ENCODE measurements around the gene ACSBG1. TPM values are rescaled to one million over a fixed set of nuclear protein-coding genes. Genes with fewer than 3 reads are reported as not detected.

ACSBG1 gene
- total RNA-seq, 2 donors from 2014 or later = 0.58 to 0.59 TPM

DNA sequence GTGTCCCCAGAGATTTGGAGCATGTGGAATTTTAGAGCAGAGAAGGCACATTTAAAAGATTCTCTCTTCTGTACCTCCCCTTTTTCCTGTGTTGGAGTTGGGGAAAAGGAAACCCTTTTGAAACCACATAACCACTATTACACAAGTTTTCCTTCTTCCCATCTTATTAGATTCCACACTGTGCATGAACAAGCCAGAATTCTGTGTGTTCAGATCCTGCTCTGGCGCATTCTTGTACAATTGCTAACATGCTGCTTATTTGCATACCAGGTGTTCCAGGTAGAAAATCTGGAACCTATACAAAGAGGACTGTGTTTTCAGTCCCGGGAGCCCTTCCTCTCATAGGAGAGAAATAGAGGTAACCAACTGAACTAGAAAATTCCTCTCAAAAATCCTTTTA, 100.6 kb downstream of the ACSBG1 start:
- intact Hi-C loops (cut with DNase I) = no loop called here
- no peak for TF ChIP-seq CTCF (IDR thresholded peaks at IDR 0.05)
- H3K27ac ChIP-seq = no peak overlapping the region

DNA sequence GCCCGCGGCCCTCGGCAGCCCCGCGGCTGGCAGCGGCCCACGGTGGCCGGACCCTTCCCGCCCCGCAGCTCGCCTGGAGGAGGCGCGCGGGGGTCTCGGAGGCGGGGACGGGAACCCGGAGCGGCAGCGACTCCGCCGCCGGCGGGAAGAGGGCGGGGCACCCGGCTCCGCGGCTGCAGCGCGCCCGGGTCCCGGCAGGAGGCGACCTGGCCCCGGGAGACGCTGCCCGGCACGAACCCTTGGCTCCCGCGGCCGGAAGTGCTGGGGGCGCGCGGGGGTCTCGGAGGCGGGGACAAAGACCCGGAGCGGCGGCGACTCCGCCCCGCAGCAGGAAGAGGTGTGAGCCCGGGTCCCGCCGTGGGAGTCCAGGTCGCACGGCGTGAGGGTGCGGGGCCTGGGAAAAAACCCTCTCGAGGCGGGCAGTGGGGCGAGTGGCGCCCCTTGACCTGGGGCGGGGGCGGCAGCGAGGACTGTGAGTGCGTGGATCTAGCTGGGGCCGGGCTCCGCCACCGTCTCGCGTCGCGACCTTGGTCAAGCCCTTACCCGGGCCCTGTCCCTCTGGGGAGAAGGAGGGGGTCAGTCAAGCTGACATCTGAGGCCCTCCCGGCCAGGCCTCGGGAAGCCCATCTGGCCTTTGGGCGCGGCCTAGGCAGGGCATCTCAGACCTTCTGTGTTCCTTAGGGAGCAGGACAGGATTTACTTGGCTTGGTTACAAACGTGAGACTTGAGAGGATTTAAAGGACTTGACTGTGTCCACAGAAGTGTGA, 102.9 kb downstream of the ACSBG1 start, which contains the start of gene CIB2:
Gene CIB2, minus strand, starts transcription at position 151 of the 767 bp plus-strand sequence. CDS start 230 bp downstream, outside the sequence.
- Histone ChIP-seq H3K9ac (ENCODE audit: low read depth in 2 of 2, low read length in 2 of 2) (peak within 1 kb of the TSS; percentile 90 to 92), H3K27ac (peak within 1 kb of the TSS; percentile 74), H3K27me3 (no peaks in the 10 kb centered on the region), H3K4me3 (peak within 1 kb of the TSS; percentile 85), H3K36me3 (no peaks in the 10 kb centered on the region), H3K4me1 (no peaks in the 10 kb centered on the region), H3K9me3 (no peaks in the 10 kb centered on the region)
- TF ChIP-seq CTCF (IDR thresholded peaks at IDR 0.05) = peak; percentile 57
- intact Hi-C loops (cut with DNase I) = no loop called here
- peak; percentile 72 for DNase-seq

More for the DNA sequence above, 100.6 kb downstream of the ACSBG1 start:
- Histone ChIP-seq H3K27me3 (no peaks in the 10 kb centered on the region), H3K9me3 (no peaks in the 10 kb centered on the region), H3K4me3 (no peak overlapping the region), H3K4me1 (no peaks in the 10 kb centered on the region), H3K36me3 (no peaks in the 10 kb centered on the region), H3K9ac (ENCODE audit: low read depth in 2 of 2, low read length in 2 of 2) (no peak overlapping the region)
- no peak for DNase-seq

DNA sequence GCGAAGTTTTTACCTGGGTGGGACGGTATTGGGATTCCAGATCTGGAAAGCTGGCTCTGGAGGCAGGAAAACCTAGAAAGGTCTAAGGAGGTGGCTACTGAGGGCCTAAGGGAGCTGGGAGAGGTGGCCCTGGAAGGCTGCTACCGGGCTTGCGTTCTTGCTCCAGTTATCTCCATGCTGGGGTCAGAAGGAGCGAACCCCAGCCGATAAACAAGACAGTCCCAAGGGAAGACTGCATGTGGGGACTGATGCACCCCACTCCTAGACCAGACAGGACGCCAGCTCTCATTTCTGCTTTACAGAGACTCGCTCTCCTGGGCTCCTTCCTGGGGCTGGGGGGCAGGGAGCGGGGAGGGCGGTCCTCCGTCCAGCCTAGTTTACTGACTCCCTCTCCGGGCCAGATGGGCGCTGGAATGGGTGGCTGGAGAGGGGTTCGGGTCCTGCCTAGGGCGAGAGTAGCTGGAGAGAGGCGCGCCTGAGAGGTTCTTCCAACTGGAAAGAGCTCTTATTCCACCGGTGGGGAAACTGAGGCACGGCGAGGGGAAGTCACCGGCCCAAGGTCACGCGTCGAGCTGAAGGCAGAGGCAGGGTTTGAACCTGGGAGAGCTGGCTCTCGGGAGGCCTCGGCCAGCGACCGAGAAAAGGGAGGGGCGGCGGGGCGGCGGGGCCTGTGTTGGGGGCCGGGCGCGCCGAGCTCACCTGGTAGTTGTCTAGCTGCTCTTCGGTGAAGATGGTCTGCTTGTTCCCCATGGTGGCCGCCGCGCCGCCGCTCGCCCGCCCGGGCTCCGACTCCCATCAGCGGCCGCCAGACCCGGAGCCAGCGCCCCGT, 103.7 kb downstream of the ACSBG1 start:
- TF ChIP-seq CTCF (IDR thresholded peaks at IDR 0.05) = no peak
- no peaks in the 10 kb centered on the region for H3K9me3 ChIP-seq
- H3K4me1 ChIP-seq = no peaks in the 10 kb centered on the region
- no peaks in the 10 kb centered on the region for H3K27me3 ChIP-seq
- DNase-seq = peak; percentile 41
- intact Hi-C loops (cut with DNase I) = no loop called here
- peak overlapping the region; percentile 85 for H3K4me3 ChIP-seq
- peak overlapping the region; percentile 26 to 92 for H3K9ac ChIP-seq (ENCODE audit: low read depth in 2 of 2, low read length in 2 of 2)
- no peak overlapping the region for H3K27ac ChIP-seq
- H3K36me3 ChIP-seq = no peaks in the 10 kb centered on the region

DNA sequence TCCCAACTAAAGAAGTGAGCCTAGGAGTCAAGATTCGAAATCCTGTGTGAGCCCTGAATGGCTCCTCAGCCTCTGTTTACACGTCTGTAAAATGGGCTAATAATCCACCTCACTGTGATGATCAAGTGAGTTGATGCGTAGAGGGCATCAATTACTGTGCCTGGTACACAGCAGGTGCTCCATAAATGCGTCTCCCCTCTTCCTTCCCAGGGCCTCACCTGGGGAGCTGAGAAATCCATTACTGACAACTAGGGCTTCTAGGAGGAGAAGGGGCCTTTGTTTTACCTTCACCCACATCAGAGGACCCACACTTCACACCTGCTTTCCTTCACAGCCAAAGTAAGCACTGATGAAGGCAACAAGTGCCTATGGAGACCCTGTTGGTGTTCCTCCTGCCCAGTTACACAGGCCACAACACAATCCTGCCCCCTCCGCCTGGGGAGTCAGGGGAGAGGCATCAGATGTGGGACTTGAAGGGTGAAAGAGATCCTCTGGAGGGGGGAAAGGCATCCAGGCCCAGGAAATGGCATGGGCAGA, 104.5 kb downstream of the ACSBG1 start:
- no peak for TF ChIP-seq CTCF (IDR thresholded peaks at IDR 0.05)
- no peaks in the 10 kb centered on the region for H3K9me3 ChIP-seq
- H3K4me1 ChIP-seq = no peaks in the 10 kb centered on the region
- no peak overlapping the region for H3K27ac ChIP-seq
- no peak overlapping the region for H3K9ac ChIP-seq (ENCODE audit: low read depth in 2 of 2, low read length in 2 of 2)
- H3K27me3 ChIP-seq = no peaks in the 10 kb centered on the region
- H3K36me3 ChIP-seq = no peaks in the 10 kb centered on the region
- no peak for DNase-seq
- intact Hi-C loops (cut with DNase I) = loop anchor here (5.0 kb wide), 1 partner anchor 112 kb away; no protein-coding TSS in a partner anchor
- no peak overlapping the region for H3K4me3 ChIP-seq

DNA sequence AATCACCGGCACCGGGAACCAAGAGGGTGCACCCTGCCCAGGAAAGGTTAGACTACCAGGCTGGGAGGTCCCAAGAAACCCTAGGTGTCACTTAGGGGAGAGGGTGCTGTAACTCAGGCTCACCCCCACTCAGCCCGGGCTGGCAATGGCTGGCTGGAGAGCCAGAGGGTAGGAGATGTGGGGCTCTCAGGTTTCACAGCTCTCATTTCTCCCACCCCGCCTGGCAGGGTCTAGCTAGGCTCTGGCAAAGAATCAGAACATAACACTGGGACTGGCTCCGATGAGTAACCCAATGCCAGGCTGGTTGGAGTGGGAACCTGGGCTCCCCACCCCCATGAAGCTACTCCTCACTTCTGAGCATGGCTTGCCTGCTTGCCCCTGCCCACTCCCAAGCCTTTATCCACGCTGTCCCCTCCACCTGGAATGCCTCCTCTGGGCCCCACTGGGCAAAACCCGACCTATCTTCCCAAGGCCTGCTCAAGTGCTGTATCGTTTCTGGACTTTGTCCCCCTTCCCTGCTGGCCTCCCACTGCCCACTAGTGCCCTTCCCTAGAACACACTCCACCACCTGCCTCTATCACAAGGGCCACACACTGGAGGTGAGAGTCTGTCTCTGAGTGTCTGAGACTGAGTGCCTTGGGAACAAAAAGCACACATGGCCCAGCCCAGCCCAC, 105.2 kb downstream of the ACSBG1 start:
- Histone ChIP-seq H3K9me3 (no peaks in the 10 kb centered on the region), H3K36me3 (no peaks in the 10 kb centered on the region), H3K27ac (no peak overlapping the region), H3K4me1 (no peaks in the 10 kb centered on the region), H3K4me3 (no peak overlapping the region), H3K27me3 (no peaks in the 10 kb centered on the region), H3K9ac (ENCODE audit: low read depth in 2 of 2, low read length in 2 of 2) (no peak overlapping the region)
- no peak for TF ChIP-seq CTCF (IDR thresholded peaks at IDR 0.05)
- intact Hi-C loops (cut with DNase I) = loop anchor here (5.0 kb wide), 1 partner anchor 113 kb away; no protein-coding TSS in a partner anchor
- DNase-seq = no peak

Measured in colonic mucosa (tissue), 4 donors.